GM10266 (cell line): ENCODE results near the gene ZNF346.
A peak's percentile ranks its signal among the peaks of the same experiment; 100 is the strongest.

ENCODE experiments used
- DNase-seq: peaks from one replicate; pipeline ENCODE4 v3.0.0; 2012; ENCODE audit errors: extremely low spot score
- TF ChIP-seq, protein P1 (sequence below): IDR thresholded peaks from 2 replicates; pipeline ENCODE4 v1.5.1; 2012; ENCODE audit warnings: mild to moderate bottlenecking, low read depth; ENCODE audit not compliant: control insufficient read depth, insufficient read depth; ENCODE audit errors: missing control alignments

Gene ZNF346

GRCh38 chr5:177085985-177086653, 63.6 kb downstream of the ZNF346 start:
- TF ChIP-seq, protein P1, sequence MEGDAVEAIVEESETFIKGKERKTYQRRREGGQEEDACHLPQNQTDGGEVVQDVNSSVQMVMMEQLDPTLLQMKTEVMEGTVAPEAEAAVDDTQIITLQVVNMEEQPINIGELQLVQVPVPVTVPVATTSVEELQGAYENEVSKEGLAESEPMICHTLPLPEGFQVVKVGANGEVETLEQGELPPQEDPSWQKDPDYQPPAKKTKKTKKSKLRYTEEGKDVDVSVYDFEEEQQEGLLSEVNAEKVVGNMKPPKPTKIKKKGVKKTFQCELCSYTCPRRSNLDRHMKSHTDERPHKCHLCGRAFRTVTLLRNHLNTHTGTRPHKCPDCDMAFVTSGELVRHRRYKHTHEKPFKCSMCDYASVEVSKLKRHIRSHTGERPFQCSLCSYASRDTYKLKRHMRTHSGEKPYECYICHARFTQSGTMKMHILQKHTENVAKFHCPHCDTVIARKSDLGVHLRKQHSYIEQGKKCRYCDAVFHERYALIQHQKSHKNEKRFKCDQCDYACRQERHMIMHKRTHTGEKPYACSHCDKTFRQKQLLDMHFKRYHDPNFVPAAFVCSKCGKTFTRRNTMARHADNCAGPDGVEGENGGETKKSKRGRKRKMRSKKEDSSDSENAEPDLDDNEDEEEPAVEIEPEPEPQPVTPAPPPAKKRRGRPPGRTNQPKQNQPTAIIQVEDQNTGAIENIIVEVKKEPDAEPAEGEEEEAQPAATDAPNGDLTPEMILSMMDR = no peak
- peak; percentile 23 for DNase-seq

DNA sequence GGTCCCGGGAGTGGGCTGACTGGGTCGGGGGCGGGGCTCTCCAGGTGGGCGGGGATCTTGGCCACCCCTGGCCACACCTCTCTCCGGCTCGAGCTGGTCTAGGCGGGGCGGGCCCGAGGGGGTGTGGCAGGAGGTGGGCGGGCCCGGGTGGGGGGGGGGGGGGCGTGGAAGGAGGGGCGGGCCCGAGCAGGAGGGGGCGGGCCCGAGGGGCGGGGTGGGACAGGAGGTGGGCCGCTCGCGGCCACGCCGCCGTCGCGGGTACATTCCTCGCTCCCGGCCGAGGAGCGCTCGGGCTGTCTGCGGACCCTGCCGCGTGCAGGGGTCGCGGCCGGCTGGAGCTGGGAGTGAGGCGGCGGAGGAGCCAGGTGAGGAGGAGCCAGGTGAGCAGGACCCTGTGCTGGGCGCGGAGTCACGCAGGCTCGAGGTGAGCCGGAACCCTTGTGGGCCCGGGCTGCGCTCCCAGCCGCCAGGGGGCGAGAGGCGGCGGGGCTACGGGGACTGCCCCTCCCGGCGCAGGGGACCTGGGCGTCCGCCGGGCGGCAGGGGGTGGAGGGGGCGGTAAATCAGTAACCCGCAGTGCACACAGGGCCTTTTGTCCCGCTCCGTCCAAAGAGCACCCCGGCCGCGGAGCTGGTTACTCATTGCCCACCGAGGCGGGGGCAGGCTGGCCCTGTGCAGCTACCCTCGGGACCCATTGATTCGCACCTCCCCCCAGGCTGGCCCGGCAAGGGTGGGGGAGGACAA, 64.3 kb downstream of the ZNF346 start, which contains the start of gene FGFR4:
TSS of gene FGFR4 (plus strand) at position 262 of the 744 bp plus-strand sequence. CDS start 2,688 bp downstream, outside the sequence.
- TF ChIP-seq, protein P1 = peak; percentile 66
- peak; percentile 96 for DNase-seq

DNA sequence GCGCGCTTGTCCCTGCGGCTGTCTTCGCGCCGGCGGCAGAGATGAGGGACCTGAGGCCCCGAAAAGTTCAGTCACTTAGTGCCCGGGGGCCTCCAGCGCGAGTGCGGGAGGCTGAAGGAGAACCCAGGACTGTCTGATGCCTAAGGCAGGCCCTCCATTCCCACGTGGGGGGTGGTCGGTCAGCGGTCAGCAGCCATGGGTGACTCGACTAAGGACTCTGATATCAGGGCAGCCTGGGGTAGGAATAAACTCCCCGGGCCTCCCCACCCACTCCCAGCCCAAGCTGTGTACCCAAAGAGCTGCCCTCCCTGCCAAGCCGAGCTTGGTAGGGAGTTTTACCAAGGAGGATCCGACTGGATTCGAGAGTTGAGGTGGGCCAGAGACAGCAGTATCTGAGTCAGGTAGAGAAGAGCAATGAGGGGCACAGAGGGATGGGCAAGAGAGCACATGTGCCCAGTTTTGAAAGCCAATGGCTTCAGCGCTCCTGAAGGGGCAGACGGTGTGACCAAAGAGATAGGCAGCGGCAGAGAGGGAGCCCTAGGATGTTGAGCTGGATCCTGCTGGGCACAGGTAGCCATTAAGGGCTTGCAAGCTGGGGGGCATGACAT, 65.0 kb downstream of the ZNF346 start:
- no peak for DNase-seq

GRCh38 chr5:177089127-177089526, 66.6 kb downstream of the ZNF346 start:
- DNase-seq = no peak
- TF ChIP-seq, protein P1 = no peak

More for the DNA sequence above, 65.0 kb downstream of the ZNF346 start:
- TF ChIP-seq, protein P1 = no peak

- TF ChIP-seq, protein P1 = no peak
- DNase-seq = no peak
Measured at GRCh38 chr5:177089825-177090641, 67.5 kb downstream of the ZNF346 start.

DNA sequence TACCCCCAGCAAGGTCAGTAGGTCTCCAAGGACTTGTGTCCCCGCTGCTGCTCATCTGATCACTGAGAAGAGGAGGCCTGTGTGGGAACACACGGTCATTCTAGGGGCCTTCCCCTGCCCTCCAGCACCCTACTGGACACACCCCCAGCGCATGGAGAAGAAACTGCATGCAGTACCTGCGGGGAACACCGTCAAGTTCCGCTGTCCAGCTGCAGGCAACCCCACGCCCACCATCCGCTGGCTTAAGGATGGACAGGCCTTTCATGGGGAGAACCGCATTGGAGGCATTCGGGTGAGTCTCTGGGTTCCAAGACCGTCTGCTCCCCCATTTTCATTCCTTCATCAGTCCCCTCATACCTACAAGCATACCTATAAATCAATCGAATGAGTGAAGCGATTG, 68.3 kb downstream of the ZNF346 start:
- TF ChIP-seq, protein P1 = no peak
- DNase-seq = no peak
